Activated CD4-positive, alpha-beta T cell treated with anti-CD3 and anti-CD28 coated beads, Interleukin-2, amount 50 U/mL, for 16 hours (primary cell): ENCODE results near the gene PDGFA.
"Not testable (repeated sequence)": the region's sequence is repeated elsewhere in the genome, so short reads cannot be mapped to it uniquely, and the experiment has no call there.

ENCODE experiments used
- DNase-seq: peaks from one replicate; pipeline ENCODE4 v3.0.0-alpha.2; 2020

PDGFA gene

DNA sequence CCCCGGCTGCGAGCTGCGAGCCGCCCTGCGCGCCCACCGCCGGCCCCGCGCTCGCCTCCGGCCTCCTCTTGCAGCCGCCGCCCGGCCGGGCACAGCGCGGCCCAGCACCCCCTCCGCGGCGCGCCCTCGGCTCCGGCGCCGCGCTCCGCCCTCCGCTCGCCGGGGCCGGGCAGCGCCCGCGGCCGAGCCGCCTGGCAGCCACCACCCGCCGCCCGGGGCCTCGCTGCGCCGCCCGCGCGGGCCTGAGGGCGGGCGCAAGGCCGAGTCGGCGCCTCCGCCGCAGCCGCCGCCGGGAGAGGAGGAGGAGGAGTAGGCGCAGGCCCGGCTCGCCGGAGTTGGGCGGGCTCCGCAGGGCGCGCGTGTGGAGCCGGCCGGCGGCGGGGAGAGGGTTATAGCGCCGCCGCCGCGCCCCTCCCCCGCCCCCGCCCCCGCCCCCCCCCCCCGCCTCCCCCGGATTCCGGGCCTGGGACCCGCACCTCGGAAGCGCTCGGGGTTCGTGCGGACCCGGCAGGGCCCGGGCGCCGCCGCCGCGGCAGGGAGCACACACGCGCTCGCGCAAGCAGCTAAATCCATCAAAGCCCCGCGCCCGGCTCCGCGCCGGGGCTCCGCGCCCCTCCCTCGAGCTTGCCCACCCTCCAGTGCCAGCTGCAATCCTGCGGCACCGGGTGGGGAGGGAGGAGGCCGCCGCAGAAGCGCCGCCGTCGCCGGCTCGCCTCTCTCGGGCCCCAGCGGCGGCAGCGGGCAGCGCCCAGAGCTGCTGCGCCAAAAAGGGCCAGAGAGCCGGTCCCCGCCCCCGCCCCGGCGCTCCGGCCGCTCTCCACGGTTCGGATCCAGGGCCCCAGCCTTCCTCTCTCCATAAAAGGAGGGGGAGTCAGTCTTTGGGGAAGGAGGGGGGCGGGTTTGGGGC lies at the start of gene PDGFA:
Gene PDGFA, minus strand, starts transcription at position 363 of the 907 bp plus-strand sequence. CDS start 845 bp downstream, outside the sequence.
- DNase-seq, result peak; percentile 9

DNA sequence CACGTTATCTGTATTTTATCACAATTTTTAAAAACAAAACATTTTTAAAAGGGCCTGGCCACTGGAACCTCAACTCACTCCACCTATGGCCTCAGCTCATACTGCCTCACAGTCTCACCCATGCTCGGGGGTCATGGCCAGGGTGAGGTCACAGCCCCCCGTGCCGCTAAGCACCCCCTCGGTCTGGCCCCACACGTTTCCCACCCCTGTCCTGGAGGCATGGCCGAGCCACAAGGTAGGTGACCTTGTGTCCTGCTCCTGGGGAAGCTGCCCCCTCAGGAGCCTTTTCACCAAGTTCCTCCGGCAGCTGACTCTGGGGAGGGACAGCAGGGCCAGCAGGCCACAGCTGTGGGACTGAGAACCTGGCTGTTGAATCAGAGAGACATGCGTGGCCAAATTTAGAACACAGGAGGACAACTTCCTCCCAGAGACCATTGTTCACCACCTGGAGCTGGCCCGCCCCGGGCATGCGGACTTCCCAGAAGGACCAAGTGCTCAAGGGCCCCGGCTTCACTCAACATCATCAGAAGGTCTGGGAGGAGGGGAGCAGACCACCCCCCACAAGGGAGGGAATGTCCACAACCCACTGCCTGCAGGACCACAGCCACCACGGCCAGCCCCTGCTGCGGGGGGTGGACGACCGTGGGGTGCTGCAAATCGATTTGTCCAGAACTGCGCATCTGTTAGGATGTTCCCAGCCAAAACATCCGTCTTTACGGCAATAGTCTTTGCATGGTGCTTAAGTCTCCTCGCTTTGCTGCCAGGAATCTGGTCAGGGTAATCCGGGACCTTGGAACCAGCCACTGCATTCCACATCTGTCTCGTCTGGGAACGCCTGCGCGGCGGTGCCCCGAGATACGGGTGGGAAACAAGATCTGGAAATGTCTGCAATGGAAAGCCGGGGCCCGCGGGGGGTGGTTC lies 48.6 kb upstream of the PDGFA start:
- no peak for DNase-seq

DNA sequence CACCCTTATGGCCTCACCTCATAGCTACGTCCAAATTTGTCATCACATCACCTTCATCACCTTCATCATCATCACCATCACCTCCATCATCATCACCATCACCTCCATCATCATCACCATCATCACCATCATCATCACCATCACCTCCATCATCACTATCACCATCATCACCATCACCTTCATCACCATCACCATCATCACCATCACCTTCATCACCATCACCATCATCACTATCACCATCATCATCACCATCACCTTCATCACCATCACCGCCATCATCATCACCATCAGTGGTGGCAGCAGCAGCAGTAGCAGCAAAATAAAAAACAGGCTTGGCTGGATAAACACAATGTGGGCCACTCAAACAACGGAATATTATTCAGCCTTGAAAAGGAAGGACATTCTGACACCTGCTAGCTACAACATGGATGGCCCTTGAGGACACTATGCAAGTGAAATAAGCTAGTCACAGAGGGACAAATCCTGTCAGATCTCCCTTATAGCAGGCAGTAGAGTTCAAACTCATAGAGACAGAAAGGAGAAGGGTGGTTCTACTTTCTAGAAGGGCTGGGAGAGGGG lies 47.7 kb upstream of the PDGFA start:
- DNase-seq, result no peak

DNA sequence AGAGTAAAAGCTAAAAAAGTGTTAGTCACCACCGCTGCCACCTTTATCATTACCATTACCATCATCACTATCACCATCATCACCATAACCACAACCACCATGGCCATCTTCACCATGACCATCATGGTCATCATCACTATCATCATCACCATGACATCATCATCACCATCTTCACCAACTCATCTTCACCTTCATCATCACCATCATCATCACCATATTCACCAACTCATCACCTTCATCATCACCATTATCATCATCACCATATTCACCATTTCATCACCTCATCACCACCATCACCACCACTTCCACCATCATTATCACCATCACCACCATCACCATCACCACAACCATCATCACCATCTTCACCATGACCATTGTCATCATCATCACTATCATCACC lies 46.5 kb upstream of the PDGFA start:
- no peak for DNase-seq

DNA sequence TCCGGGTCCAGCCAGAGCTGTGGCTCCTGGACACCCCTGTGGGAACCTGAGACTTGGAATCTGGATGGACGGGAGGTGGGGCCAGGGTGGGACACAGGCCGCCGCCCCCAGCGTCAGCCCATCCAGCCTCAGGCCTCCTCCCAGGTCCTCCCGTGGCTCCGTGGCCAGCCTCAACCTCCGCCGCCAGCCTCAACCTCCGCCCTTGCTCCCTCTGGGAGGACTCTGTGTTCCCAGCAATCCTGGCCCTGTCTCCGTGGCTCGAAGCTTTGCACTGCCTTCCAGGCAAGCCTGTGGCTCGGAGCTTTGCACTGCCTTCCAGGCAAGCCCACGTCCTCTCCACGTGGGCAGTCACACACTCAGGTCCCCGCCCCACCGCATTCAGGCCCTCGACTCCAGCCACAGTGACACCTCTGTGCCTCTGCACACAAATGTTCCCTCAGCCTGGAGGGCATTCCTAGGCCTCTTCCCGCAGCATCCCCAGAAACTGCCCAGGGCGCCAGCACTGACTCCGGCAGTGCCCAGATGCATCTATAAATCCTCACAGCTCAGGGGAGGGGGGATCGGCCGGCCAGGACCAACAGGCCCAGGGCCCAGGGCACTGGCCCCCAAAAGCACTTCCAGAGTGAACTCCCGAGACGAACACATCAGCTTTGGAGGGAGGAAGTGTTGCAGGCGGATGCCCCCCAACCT lies 44.7 kb upstream of the PDGFA start:
- DNase-seq, result no peak

DNA sequence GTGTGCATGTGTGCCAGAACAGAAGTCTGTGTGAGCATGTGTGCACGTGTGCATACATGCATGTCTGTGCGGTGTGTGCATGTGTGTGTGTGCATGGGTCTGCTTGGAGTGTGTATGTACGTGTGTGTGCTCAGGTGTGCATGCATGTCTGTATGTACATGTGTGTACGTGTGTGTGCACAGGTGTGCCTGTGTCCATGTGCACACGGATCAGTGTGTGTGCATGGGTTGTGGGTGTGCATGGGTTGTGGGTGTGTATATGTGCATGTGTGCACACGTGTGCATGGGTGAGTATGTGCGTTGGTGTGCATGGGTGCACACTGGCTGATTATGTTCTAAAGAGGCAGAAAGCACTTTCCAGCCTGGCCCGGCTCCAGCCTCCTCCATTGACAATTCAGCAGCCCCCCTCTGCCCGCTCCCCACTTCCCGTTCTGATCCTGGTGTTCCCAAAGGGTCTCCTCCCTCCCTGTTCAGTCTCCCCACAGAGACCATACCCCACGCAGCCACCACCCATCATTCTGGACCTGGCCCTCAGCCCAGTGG lies 44.1 kb upstream of the PDGFA start:
- DNase-seq, result no peak

DNA sequence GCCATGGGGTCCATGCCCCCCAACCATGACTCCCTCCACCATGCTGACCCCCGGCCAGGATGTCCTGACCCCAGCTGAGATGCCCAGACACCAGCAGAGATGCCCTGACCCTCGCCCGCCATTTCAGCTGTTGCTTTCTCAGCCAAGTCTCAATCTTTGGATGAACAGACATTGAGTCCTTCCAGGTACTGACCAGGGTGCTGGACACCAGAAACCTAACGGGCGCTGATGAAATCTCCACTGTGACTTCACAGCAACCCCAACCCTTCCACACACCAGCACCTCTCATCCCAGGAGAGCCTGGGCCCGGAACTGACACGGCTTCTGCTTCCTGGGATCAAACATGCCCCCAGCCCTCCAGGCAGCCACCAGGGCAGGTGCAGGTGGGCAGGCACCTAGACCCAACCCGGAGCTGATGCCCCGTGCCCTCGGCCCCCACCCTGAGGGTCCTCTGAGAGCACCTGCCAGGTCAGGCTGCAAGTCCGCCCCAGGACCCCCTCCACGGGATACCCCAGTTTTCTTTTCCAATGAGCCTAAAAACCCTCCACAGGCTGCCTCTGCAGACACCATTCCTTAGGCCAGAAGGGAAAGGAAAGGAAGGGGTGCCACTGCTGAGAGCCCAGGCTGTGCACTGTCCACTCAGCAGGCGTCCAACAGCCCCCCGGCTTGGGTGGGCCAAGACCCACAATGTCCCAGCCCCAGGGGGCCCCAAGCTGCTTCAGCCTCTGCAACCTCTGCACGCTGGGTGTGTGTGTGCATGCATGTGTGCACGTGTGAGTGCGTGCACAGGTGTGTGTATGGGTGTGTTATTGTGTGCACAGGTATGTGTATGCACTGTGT lies 43.4 kb upstream of the PDGFA start:
- DNase-seq, result no peak

DNA sequence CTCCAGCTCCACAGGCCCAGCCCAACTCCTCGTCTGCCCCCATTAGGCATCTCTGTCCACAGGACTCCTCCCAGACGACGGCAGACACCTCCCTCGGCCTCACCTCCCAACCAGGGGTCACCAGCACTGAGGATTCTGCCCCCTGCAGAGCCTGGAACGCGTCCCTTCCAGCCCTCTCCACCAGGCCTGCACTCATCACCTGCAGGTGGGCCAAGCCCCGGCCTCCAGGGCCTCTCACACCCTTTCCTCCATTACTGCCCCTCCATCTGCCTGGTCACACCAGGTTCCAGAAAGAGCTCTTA lies 42.7 kb upstream of the PDGFA start:
- no peak for DNase-seq

DNA sequence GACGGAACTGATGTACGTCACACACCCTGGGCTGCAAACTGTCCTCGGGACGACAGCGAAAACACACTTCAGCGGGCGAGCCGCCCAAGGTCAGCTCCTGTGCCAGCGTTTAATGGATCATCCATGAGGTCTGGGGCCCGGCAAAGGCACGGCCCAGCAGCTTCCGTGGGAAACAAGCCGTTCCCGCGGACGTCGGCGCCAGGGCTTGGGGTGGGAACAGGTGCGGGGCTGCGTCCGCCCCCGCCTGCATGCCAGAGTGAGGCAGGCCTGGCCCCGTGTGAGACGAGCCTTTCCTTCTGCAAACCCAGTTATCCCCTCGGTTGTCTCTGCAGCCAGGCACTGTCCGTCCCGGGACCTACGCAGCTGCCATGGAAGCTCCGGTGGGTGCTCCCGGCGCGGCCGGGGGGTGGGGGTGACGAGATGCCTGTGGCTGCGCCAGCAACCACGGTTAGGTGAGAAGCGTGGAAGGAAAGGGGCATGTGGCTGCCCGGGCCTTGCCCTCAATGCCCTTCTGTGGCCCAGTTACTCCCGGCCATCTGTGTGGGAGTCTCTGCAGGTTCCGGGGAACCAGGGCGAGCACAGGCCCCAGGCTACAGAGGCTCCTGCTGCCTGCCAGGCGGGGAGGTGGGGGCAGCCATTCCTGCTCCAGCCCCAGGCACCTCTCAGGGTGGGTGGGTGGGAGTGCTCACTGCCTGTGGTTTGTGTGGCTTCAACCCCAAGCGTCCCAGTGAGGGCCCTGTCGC lies 42.2 kb upstream of the PDGFA start:
- DNase-seq, result no peak

DNA sequence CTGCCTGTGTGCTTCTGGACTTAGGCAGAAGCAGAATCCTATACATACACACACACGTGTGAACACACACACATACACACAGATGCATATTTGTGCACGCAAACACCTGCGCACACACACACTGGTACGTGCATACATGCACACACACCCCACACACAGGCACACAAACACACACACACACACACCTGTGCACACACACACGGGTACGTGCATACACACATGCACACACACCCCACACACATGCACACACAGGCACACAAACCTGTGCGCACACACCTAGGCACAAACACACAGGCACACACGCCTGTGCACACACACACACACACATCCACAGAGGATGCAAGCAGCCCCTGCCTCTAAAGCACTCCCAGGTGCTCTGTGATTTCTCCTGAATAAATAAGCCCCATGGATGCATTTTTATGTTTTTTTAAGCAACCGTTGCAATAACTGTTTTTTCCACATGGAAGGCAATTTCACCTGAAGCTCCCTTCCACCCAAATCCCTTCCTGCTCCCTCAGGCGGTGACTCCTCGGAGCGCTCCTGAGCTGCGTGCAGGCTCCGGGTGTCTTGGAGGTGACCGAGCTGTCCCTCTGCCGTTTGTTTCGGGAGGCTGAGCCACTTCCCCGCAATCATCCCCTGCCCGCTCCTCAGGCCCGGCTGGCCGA lies 41.5 kb upstream of the PDGFA start:
- DNase-seq, result no peak

DNA sequence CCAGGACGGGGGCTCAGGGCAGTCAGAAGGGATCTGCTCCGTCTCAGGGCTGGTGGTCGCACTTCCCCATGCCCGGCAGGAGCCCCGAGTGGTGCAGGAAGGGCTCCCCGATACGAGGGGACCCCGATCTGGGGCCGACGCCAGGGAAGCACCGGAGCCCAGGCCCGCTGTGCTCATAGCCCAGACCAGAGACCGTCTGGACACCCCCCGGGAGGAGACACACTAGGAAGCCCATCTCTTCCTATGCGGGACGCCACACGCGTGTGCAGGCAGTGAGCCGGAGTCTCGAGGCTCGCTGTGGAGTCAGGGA lies 39.7 kb upstream of the PDGFA start:
- DNase-seq, result no peak

DNA sequence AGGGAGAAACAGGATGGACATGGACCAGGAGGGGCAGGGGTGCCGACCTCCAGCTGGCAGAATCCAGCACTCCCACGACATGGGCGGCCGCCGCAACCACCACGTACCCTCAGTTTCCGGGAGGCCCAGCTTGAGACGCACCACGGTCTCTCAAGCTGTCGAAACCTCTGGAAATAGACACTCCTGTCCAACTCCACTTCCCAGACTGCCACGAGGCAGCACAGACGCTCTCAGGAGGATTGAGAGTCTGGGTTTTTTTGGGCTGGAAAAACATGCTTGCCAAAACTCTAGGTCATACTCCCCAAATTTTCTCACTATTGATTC lies 37.9 kb upstream of the PDGFA start:
- no peak for DNase-seq

DNA sequence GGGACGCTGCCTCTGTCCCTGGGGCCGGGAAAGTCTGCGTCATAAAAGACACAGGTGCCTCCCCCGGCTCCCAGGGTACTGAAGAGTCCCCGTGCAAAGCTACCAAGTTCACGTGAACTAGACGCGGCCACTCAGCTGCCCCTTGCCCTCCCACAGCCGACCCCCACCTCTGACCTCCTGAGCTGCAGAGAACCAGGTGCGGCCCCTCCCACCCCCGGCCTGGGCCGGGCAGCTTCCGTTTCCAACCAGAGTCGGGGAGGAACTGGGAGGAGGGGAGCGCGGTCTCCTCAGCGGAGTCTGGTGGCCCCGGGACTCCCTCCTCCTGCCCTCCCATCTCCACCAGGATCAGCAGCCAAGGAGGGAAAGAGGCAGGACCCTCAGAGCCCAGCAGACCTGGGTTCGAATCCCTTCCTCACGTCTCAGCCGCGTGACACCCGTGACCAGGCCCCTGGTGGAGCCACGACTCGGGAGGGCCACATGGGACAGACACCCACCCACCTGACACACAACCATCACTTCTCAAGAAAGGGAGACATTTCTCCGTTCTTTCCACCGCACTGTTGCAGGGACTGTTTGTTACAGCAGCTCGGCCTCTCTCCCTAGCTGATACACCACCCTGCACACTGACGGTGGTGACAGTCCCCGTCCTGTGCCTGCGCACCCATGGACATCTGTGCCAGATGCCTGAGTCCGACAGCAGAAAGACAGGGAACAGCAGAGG lies 37.4 kb upstream of the PDGFA start:
- DNase-seq, result no peak

DNA sequence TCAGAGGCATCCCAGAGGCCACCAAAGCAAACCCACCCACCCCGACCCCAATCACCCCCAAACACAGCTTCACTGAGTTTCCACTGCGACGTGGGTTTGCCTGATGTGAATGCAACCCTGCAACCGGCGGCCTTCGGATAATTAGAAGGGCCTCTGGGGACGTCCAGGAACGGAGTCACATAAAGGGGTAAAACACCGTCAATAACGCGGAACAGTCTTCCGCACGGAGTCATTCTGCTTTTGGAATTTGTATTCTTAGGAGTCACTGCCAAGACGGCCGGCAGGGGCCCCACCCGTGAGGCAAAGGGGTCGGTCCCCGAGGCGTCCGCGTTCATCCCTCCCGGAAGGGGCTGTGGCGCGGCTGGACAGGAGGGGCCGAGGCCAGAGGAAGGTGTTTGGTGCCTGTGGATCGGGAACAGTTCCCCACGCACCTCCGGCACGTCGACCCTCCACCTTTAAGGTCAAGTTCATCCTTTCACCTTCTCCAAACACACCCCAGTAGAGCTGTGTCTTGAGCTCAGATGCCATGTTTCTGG lies 36.7 kb upstream of the PDGFA start:
- DNase-seq, result no peak

DNA sequence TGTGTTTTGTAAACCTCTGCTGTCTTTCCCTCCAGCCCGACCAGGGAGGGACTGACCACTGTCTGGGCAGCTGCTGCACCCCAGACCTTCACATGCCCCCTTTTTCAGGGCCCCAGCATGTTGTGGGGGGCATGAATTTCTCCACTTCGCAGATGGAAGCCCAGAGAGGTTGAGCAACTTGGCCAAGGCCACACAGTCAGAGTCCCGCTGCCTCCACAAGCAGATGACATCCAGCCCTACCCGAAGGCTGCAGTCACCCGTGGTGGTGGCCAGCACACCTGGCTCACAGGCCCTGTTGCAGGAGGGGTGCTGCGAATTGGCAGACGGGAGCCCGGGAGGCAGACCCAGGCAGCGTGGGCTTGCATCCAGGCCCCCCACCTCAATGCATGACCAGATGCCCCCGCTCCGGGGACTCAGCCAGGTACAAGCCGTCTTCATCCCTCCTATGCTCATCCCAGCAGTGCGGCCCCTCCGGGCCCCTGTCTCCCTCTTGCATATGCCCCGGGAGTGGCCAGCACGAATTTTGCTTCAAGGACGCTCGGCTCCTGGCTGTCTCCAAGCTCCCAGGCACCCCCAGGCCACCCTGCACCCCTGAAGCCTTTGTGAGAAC lies 36.0 kb upstream of the PDGFA start:
- DNase-seq, result no peak

DNA sequence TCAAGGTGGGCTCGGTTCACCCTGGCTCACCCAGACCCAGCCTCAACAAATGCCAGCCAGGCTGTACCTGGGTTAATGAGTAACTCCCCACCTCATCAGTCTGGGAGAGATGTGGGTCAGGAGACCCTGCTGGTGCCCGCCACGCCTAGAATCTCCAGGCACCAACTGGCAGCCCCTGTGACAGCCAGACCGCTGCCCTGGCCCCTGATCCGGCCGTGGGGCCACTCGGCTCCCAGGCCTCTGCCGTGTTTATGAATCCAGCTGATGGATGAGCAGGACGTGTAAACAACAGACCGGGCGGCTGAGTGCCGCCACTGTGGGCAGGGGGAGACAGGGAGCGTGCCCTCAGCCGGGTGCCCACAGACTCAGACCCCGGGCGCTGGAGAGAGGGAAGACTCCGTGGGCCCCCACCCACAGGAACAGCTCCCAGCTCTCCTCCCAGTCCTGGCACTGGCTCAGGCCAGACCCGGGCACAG lies 34.0 kb upstream of the PDGFA start:
- DNase-seq, result no peak

DNA sequence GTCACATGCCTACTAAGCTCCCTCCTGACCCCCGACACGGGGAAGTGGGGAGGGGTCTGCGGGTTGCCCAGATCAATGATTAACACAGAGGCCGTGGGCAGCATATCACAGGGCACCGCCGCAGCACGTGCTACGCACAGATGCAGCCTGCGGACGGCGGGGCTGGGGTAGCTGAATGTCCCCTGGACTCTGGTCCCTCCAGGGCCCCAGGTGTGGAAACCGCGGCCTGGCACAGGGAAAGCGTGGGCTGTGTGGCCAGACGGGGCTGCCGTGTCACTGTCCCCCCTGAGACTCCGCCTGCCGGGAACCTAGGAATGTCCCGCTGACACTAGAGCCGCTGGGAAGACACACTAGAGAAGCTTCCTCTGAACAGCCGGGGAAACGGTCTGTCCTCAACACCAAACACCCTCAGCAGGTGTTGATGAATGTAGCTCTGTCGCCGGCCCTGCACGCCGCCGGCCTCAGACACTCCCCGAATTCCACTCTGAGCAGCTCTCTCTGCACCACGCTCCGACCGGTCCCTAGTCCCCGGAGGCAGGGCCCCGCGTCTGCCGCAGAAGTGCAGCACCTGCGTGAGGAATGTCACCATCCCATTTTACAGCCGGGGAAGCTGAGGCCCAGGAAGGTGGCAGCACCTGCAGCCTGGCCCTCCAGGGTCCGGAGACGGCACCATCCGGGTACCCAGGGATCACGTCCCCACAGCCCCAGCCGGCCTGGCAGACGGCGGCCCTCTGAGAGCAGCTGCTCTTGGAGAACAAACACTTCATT lies 33.4 kb upstream of the PDGFA start:
- no peak for DNase-seq

DNA sequence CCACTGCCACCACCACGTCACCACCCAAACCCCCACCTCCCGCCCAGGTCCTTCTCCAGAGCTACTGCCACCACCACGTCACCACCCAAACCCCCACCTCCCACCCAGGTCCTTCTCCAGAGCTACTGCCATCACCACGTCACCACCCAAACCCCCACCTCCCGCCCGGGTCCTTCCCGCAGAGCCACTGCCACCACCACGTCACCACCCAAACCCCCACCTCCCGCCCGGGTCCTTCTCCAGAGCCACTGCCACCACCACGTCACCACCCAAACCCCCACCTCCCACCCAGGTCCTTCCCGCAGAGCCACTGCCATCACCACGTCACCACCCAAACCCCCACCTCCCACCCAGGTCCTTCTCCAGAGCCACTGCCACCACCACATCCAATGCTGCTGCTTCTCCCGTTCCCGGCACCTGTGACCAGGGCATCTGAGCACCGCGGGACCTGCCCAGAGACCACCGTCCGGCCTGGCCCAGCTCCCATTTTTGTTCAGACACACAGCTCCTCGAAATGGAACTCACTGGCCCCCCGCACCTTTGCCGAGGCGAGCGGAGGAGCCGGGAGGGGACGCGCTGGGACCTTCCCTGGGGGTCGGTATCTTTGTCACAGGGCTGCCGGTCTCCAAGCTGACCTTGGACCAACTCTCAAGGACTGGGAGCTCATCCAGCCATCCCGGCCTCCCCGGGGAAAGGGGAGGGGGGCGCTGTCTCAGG lies 32.7 kb upstream of the PDGFA start:
- DNase-seq, result not testable (repeated sequence)
